Measurements from ENCODE around the gene VMP1. TPM values are rescaled to one million over a fixed set of nuclear protein-coding genes. Genes with fewer than 3 reads are reported as not detected.
"Not testable (repeated sequence)": the region's sequence is repeated elsewhere in the genome, so short reads cannot be mapped to it uniquely, and the experiment has no call there.

VMP1 gene
- polyA plus RNA-seq, 1 experiment, result 105 TPM

DNA sequence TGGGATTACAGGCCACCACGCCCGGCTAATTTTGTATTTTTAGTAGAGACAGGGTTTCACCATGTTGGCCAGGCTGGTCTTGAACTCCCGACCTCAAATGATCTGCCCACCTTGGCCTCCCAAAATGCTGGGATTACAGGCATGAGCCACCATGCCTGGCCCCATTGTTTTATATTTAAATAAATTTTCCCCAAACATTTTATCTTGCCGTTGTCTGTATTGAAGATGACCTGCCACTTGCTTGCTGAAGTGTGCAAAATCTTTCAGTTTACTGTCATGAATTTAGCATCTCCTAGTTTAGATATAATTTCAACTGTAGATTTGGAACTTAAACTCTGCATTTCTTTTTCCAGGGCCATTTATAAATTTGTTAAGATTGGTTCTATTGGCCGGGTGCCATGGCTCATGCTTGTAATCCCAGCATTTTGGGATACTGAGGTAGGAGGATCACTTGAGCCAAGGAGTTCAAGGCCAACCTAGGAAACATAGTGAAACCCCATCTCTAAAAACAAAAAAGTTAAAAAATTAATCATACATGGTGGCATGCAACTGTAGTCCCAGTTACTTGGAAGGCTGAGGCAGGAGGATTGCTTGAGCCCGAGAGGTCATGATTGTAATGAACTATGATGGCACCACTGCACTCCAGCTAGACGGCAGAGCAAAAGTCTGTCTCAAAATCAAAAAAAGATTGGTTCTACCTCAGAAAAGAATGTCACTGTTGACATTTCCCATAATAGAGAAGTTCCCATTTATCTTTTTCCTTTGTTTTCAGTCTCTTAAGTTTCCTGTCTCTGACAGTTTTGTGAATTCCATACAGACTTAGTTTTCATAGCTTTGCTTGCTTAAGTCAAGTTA lies 84.4 kb downstream of the VMP1 start:
- ChIA-PET POLR2A (interaction anchor here (0.6 kb wide), 2 partner anchors 9 kb away, joined by 3 read pairs; no protein-coding TSS in a partner anchor), CTCF (no interaction called here)
- DNase-seq (ENCODE audit: low read depth), result no peak
- Histone ChIP-seq H3K36me3 (ENCODE audit: control insufficient read depth, insufficient read depth, low read length) (no peaks in the 10 kb centered on the region), H3K27me3 (ENCODE audit: control insufficient read depth, insufficient read depth, low read length) (no peaks in the 10 kb centered on the region), H3K4me3 (ENCODE audit: low read depth, low read length) (no peak overlapping the region)
- TF ChIP-seq CTCF (IDR thresholded peaks at IDR 0.05; ENCODE audit: insufficient read depth, low read depth, low read length), result no peak

- CTCF ChIA-PET; DNase-seq (ENCODE audit: low read depth); H3K27me3 ChIP-seq (ENCODE audit: control insufficient read depth, insufficient read depth, low read length); H3K4me3 ChIP-seq (ENCODE audit: low read depth, low read length); H3K36me3 ChIP-seq (ENCODE audit: control insufficient read depth, insufficient read depth, low read length): not testable (repeated sequence)
- POLR2A ChIA-PET, result interaction anchor here (0.6 kb wide), 2 partner anchors 8 to 9 kb away, joined by 3 read pairs; no protein-coding TSS in a partner anchor
Measured at GRCh38 chr17:59792458-59792823, 85.0 kb downstream of the VMP1 start.

DNA sequence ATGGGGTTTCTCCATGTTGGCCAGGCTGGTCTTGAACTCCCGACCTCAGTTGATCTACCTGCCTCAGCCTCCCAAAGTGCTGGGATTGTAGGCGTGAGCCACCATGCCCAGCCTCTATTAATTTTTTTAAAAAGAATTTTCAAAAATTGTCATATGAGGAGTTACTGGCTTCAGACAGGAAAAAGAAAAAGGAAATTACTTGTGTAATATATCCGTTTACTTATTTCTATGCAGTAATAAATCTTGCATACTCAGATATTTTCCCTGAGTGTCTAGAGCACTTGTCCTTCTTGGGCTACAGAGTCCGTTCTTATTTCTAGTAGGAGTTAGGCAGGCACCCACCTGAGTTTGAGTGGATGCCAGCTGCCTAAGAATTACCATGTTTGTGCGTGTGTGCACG lies 85.8 kb downstream of the VMP1 start:
- no peak for DNase-seq (ENCODE audit: low read depth)
- ChIA-PET CTCF (no interaction called here), POLR2A (no interaction called here)
- H3K36me3 ChIP-seq (ENCODE audit: control insufficient read depth, insufficient read depth, low read length), result no peaks in the 10 kb centered on the region
- TF ChIP-seq CTCF (IDR thresholded peaks at IDR 0.05; ENCODE audit: insufficient read depth, low read depth, low read length), result no peak
- H3K4me3 ChIP-seq (ENCODE audit: low read depth, low read length), result no peak overlapping the region
- H3K27me3 ChIP-seq (ENCODE audit: control insufficient read depth, insufficient read depth, low read length), result no peaks in the 10 kb centered on the region

DNA sequence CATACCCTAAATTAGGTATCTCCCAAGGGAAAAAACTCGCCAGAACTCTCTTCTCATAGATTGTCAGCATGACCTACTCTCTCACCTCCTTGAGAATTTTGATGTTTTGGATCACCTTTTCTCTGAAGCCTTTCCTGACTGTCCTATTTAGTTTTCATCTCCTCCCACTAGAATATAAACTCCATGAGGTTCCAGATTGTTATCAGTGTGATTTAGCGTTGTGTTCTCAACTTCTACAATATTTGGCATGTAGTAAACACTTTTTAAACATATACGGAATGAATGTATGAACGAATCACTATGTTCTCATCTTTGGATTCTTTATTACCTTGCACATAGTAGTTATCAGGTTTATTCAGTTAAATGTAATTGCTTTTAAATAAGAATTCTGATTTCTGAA lies 88.7 kb downstream of the VMP1 start:
- no peak overlapping the region for H3K4me3 ChIP-seq (ENCODE audit: low read depth, low read length)
- POLR2A ChIA-PET, result no interaction called here
- CTCF ChIA-PET, result no interaction called here

DNA sequence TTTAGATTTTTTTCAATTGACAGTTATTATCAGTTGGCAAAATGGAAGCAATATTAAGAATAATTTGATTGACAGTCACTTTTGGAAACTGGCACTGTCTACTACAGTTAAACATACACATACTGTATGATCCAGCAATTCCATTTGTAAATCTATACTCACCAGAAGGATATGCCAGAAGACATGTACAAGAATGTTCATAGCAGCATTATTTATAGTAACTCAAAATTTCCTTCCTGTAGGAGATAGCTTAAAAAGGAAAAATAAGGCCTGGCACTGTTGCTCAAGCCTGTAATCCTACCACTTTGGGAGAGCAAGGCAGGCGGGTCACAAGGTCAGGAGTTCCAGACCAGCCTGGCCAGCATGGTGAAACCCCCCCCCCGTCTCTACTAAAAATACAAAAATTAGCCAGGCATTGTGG lies 89.3 kb downstream of the VMP1 start:
- CTCF ChIA-PET, result no interaction called here
- no peak for DNase-seq (ENCODE audit: low read depth)
- TF ChIP-seq CTCF (IDR thresholded peaks at IDR 0.05; ENCODE audit: insufficient read depth, low read depth, low read length), result no peak
- POLR2A ChIA-PET, result no interaction called here
- H3K4me3 ChIP-seq (ENCODE audit: low read depth, low read length), result no peak overlapping the region
- H3K36me3 ChIP-seq (ENCODE audit: control insufficient read depth, insufficient read depth, low read length), result no peaks in the 10 kb centered on the region
- H3K27me3 ChIP-seq (ENCODE audit: control insufficient read depth, insufficient read depth, low read length), result no peaks in the 10 kb centered on the region

More for the DNA sequence above, 88.7 kb downstream of the VMP1 start:
- DNase-seq (ENCODE audit: low read depth), result no peak
- H3K36me3 ChIP-seq (ENCODE audit: control insufficient read depth, insufficient read depth, low read length), result no peaks in the 10 kb centered on the region
- no peak for TF ChIP-seq CTCF (IDR thresholded peaks at IDR 0.05; ENCODE audit: insufficient read depth, low read depth, low read length)
- no peaks in the 10 kb centered on the region for H3K27me3 ChIP-seq (ENCODE audit: control insufficient read depth, insufficient read depth, low read length)

GRCh38 chr17:59798111-59798510 lies 90.7 kb downstream of the VMP1 start:
- Histone ChIP-seq H3K4me3 (ENCODE audit: low read depth, low read length) (no peak overlapping the region), H3K36me3 (ENCODE audit: control insufficient read depth, insufficient read depth, low read length) (no peaks in the 10 kb centered on the region), H3K27me3 (ENCODE audit: control insufficient read depth, insufficient read depth, low read length) (no peaks in the 10 kb centered on the region)
- DNase-seq (ENCODE audit: low read depth), result no peak
- POLR2A ChIA-PET, result no interaction called here
- CTCF ChIA-PET, result interaction anchor here (0.6 to 1.0 kb wide), 2 partner anchors 10 to 13 kb away, joined by 3 read pairs; no protein-coding TSS in a partner anchor
- no peak for TF ChIP-seq CTCF (IDR thresholded peaks at IDR 0.05; ENCODE audit: insufficient read depth, low read depth, low read length)
